Neural crest cell (in vitro differentiated cells): Measurements from ENCODE around the gene MAP3K13. TPM values are rescaled to one million over a fixed set of nuclear protein-coding genes. Genes with fewer than 3 reads are reported as not detected.

Experiments
- DNase-seq: peaks from one replicate; pipeline ENCODE4 v3.0.0; 2021; ENCODE audit warnings: low read depth, mixed read lengths, low spot score
- H3K27ac Mint-ChIP-seq: one replicate; pipeline ENCODE4 v1.8.0; 2021; ENCODE audit warnings: mild to moderate bottlenecking, mixed read lengths; ENCODE audit not compliant: unreplicated experiment
- H3K27me3 Mint-ChIP-seq: 2 replicates; pipeline ENCODE4 v1.8.0; 2021; ENCODE audit warnings: low read depth, mild to moderate bottlenecking, mixed read lengths
- H3K36me3 Mint-ChIP-seq: 2 replicates; pipeline ENCODE4 v1.8.0; 2021; ENCODE audit warnings: low read depth, mild to moderate bottlenecking, mixed read lengths
- H3K4me1 Mint-ChIP-seq: 2 replicates; pipeline ENCODE4 v1.8.0; 2021; ENCODE audit warnings: mixed read lengths
- H3K4me3 Mint-ChIP-seq: one replicate; pipeline ENCODE4 v1.8.0; 2021; ENCODE audit warnings: mild to moderate bottlenecking, mixed read lengths
- H3K9me3 Mint-ChIP-seq: 2 replicates; pipeline ENCODE4 v1.8.0; 2021; ENCODE audit warnings: mixed read lengths
- total RNA-seq: library from RNA; stranded (reverse); gene quantifications from 2 replicates; pipeline ENCODE4 v1.2.1, GENCODE V29; 2021
- TF ChIP-seq, protein P1 (sequence below): fragments of 200-600 bp; sonication (generic); conservative IDR thresholded peaks from 2 replicates; pipeline ENCODE4 v1.5.0; 2021; ENCODE audit warnings: antibody characterized with exemption, mild to moderate bottlenecking

MAP3K13 gene
- total RNA-seq, 1 donor from 2014 or later = 18.8 TPM

GRCh38 chr3:185488465-185488864, 125.5 kb downstream of the MAP3K13 start:
- Mint-ChIP-seq H3K9me3 (no peaks in the 10 kb centered on the region), H3K27me3 (no peaks in the 10 kb centered on the region), H3K4me1 (no peaks in the 10 kb centered on the region), H3K27ac (no peak overlapping the region), H3K36me3 (peaks cover 8% of the 10 kb centered on the region), H3K4me3 (no peak overlapping the region)
- no peak for DNase-seq
- TF ChIP-seq, protein P1, sequence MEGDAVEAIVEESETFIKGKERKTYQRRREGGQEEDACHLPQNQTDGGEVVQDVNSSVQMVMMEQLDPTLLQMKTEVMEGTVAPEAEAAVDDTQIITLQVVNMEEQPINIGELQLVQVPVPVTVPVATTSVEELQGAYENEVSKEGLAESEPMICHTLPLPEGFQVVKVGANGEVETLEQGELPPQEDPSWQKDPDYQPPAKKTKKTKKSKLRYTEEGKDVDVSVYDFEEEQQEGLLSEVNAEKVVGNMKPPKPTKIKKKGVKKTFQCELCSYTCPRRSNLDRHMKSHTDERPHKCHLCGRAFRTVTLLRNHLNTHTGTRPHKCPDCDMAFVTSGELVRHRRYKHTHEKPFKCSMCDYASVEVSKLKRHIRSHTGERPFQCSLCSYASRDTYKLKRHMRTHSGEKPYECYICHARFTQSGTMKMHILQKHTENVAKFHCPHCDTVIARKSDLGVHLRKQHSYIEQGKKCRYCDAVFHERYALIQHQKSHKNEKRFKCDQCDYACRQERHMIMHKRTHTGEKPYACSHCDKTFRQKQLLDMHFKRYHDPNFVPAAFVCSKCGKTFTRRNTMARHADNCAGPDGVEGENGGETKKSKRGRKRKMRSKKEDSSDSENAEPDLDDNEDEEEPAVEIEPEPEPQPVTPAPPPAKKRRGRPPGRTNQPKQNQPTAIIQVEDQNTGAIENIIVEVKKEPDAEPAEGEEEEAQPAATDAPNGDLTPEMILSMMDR = no peak

DNA sequence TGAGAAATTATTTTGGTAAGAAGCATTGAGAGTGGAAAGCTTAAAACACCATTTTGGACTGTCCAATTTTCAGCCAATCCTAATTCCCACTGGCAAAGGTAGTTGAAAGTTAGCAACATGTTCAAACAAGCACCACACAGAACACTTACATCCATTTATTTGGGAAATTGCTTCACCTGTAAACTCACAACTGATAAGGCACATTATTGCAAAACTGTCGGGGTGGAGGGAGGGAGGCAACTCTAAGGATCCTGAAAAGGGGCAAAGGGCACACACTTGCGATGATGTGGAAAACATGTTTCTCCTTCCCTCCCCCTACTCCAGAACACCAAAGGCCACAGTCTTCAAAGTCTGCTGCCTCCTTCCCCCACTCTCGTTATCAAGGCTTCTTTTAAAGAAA, 126.5 kb downstream of the MAP3K13 start:
- no peaks in the 10 kb centered on the region for H3K27me3 Mint-ChIP-seq
- no peak for DNase-seq
- H3K4me3 Mint-ChIP-seq = no peak overlapping the region
- no peaks in the 10 kb centered on the region for H3K9me3 Mint-ChIP-seq
- no peaks in the 10 kb centered on the region for H3K4me1 Mint-ChIP-seq
- no peak overlapping the region for H3K27ac Mint-ChIP-seq
- TF ChIP-seq, protein P1 = no peak
- peaks cover 8% of the 10 kb centered on the region for H3K36me3 Mint-ChIP-seq

- TF ChIP-seq, protein P1 = no peak
- H3K27ac Mint-ChIP-seq = no peak overlapping the region
- no peak overlapping the region for H3K4me3 Mint-ChIP-seq
These were observed 127.3 kb downstream of the MAP3K13 start for GRCh38 chr3:185490241-185490640.

DNA sequence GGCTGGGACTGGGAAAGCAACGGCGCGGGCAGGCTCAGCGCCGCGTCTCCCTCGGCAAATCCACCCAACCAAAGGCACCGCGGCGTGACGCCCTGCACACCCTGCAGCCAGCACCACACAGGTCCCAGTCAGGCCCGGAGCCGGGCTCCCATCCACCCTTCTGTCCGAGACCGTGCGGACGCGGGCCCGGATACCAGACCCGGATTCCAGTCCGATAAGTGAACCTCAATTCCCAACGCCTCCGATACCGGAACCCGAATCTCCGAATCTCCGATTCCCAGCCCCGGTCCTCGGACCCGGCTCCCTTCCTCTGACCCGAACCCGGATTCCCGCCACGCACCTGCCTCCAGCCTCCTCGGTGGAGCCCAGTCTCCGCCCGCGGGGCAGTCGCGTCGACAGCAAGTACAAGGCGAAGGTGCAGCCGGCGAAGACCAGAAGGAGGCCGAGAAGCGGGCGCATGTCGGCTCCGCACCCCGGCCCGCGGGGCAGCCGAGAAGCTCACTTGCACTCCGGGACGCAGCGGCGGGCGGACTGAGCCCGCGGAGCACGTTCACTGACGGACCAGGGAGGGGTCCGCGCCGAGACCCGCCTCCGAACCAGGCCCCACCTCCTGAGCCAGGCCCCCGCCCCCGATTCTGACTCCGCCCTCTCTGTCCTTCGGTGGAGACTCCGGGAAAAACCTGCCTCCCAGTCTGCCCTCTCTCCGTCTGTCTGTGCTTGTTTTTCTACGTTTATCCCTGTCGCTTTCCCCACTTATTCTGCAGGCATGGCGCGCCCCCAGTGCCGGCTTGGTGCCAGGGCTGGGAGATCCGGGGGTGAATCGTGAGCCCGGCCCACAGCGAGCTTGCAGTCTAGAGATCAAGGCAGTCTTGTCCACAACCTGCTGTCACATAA, 135.8 kb downstream of the MAP3K13 start, which contains the start of gene TMEM41A:
TSS of gene TMEM41A (minus strand) at position 533 of the 894 bp plus-strand sequence. CDS start at position 459, 74 bp downstream.
- peak within 1 kb of the TSS; percentile 98 for H3K27ac Mint-ChIP-seq
- peaks cover 15% of the 10 kb centered on the region for H3K27me3 Mint-ChIP-seq
- TF ChIP-seq, protein P1 = no peak
- peak within 1 kb of the TSS; percentile 97 for H3K4me3 Mint-ChIP-seq
- H3K4me1 Mint-ChIP-seq = peaks cover 21% of the 10 kb centered on the region
- H3K36me3 Mint-ChIP-seq = peaks cover 3% of the 10 kb centered on the region
- H3K9me3 Mint-ChIP-seq = peaks cover 3% of the 10 kb centered on the region
- DNase-seq = peak; percentile 95

More at GRCh38 chr3:185490241-185490640, 127.3 kb downstream of the MAP3K13 start:
- Mint-ChIP-seq H3K27me3 (no peaks in the 10 kb centered on the region), H3K9me3 (no peaks in the 10 kb centered on the region), H3K4me1 (no peaks in the 10 kb centered on the region), H3K36me3 (peaks cover 8% of the 10 kb centered on the region)
- DNase-seq = no peak

DNA sequence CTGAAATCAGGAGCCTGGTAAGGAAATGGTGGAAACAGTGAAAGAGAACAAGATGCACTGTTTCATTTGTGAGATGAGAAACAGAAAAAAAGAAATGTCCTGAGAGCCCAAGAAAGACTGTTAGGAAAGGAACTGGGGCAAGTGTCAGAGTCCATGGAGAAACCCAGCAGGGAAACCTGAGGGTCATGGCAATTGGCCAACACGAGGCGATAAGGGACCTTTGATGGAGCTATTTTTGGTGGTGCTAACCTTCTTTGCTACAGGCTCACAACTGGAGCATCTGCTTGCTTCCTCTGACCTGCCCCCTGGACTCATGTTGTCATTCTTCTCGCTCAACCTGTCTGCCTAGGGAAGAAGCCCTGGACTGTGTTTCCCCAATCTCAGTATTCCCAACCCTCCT, 140.1 kb downstream of the MAP3K13 start:
- Mint-ChIP-seq H3K36me3 (no peaks in the 10 kb centered on the region), H3K9me3 (peaks cover 3% of the 10 kb centered on the region), H3K4me3 (peak overlapping the region; percentile 27), H3K4me1 (peaks cover 10% of the 10 kb centered on the region), H3K27ac (no peak overlapping the region), H3K27me3 (peaks cover 25% of the 10 kb centered on the region)
- DNase-seq = no peak
- TF ChIP-seq, protein P1 = no peak
